Measurements from ENCODE around the gene NCKAP1.
A peak's percentile ranks its signal among the peaks of the same experiment; 100 is the strongest.
"Not testable (repeated sequence)": the region's sequence is repeated elsewhere in the genome, so short reads cannot be mapped to it uniquely, and the experiment has no call there.

NCKAP1 gene
- 14.8 to 23.9 reads per million in 2 donors for total RNA-seq

- peak; percentile 75 for DNase-seq
These were observed at the start of gene NCKAP1 for GRCh38 chr2:183038341-183039300. Gene NCKAP1 (minus strand): TSS chr2:183038457. CDS start chr2:183038099, 358 bp downstream.

GRCh38 chr2:183081911-183082310 is 43.7 kb upstream of the NCKAP1 start:
- DNase-seq, result no peak

- no peak for DNase-seq
These were observed 41.0 kb upstream of the NCKAP1 start for GRCh38 chr2:183079139-183079775.

GRCh38 chr2:183078464-183079138 is 40.3 kb upstream of the NCKAP1 start, which contains the start of gene DUSP19:
Gene DUSP19 (plus strand): TSS chr2:183078747. CDS start chr2:183078934, 187 bp downstream.
- DNase-seq, result no peak

GRCh38 chr2:183078163-183078463 is 39.9 kb upstream of the NCKAP1 start:
- no peak for DNase-seq

- DNase-seq, result no peak
These were observed 33.9 kb upstream of the NCKAP1 start for GRCh38 chr2:183072177-183072576.

- no peak for DNase-seq
These were observed 32.9 kb upstream of the NCKAP1 start for GRCh38 chr2:183070942-183071844.

- no peak for DNase-seq
These were observed 30.9 kb upstream of the NCKAP1 start for GRCh38 chr2:183069174-183069573.

GRCh38 chr2:183068561-183068960 is 30.3 kb upstream of the NCKAP1 start:
- DNase-seq, result no peak

GRCh38 chr2:183063083-183063482 is 24.8 kb upstream of the NCKAP1 start:
- DNase-seq, result no peak

- no peak for DNase-seq
These were observed 22.4 kb upstream of the NCKAP1 start for GRCh38 chr2:183060571-183061231.

GRCh38 chr2:183059561-183059960 is 21.3 kb upstream of the NCKAP1 start:
- DNase-seq, result no peak

- no peak for DNase-seq
These were observed 19.2 kb upstream of the NCKAP1 start for GRCh38 chr2:183057333-183057985.

- DNase-seq, result no peak
These were observed 11.2 kb upstream of the NCKAP1 start for GRCh38 chr2:183049420-183049819.

GRCh38 chr2:183047486-183048125 is 9.3 kb upstream of the NCKAP1 start:
- DNase-seq, result not testable (repeated sequence)

GRCh38 chr2:183043580-183043979 is 5.3 kb upstream of the NCKAP1 start:
- DNase-seq, result not testable (repeated sequence)

- no peak for DNase-seq
These were observed 2.3 kb upstream of the NCKAP1 start for GRCh38 chr2:183040604-183041003.

GRCh38 chr2:183037553-183038340 is 510 bp downstream of the NCKAP1 start:
- no peak for DNase-seq

GRCh38 chr2:183037074-183037552 is 1.1 kb downstream of the NCKAP1 start:
- DNase-seq, result no peak
